GM18861 (cell line): ENCODE results near the gene SPATS2L.

Experiments
- ATAC-seq: cut with Tn5 transposase; IDR thresholded peaks from one replicate; pipeline ENCODE4 v1.9.1; 2021; ENCODE audit not compliant: unreplicated experiment

Gene SPATS2L, protein sequence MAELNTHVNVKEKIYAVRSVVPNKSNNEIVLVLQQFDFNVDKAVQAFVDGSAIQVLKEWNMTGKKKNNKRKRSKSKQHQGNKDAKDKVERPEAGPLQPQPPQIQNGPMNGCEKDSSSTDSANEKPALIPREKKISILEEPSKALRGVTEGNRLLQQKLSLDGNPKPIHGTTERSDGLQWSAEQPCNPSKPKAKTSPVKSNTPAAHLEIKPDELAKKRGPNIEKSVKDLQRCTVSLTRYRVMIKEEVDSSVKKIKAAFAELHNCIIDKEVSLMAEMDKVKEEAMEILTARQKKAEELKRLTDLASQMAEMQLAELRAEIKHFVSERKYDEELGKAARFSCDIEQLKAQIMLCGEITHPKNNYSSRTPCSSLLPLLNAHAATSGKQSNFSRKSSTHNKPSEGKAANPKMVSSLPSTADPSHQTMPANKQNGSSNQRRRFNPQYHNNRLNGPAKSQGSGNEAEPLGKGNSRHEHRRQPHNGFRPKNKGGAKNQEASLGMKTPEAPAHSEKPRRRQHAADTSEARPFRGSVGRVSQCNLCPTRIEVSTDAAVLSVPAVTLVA

GRCh38 chr2:200306196-200306930 is at the start of gene SPATS2L:
Gene SPATS2L, plus strand, starts transcription at chr2:200306693. Its CDS starts 82,552 bp downstream, at chr2:200389245.
- ATAC-seq: peak; percentile 35

- no peak for ATAC-seq
Measured at GRCh38 chr2:200257570-200257969, 48.9 kb upstream of the SPATS2L start.

- ATAC-seq: no peak
Measured at GRCh38 chr2:200258081-200258480, 48.4 kb upstream of the SPATS2L start.

- ATAC-seq: no peak
Measured at GRCh38 chr2:200258881-200259576, 47.5 kb upstream of the SPATS2L start.

- ATAC-seq: no peak
Measured at GRCh38 chr2:200259577-200259957, 46.9 kb upstream of the SPATS2L start.

DNA sequence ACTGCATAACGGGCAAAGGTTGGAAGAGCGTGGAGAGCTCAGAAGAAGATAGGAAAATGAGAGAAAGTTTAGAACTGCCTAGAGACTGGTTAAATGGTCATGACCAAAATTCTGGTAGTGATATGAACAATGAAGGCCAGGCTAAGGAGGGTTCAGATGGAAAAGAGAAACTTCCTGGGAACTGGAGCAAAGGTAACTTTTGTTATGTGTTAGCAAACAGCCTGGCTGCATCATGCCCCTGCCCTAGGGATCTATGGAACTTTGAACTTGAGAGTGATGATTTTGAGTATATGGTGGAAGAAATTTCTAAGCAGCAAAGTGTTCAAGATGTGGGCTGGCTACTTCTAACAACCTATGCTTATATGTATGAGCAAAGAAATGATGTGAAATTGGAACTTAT is 44.4 kb upstream of the SPATS2L start:
- ATAC-seq: no peak

GRCh38 chr2:200263279-200263678 is 43.2 kb upstream of the SPATS2L start:
- ATAC-seq: no peak

DNA sequence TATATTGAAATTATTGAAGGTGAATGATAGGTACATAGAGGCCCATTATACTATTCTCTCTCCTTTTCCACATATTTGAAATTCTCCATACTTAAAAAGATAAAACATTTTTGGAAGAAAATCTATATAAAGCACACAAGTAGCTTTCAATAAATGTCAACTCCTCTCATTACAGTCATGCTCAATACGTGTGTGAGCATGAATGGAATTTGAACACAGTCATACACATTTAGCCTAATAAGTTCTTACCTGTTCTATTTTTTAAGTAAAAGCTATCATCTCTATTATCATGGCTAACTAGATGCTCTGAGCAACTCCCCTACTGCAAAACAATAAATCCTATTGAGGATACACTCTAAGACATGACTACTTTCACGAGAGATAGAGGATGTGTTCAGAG is 41.9 kb upstream of the SPATS2L start:
- ATAC-seq: no peak

- no peak for ATAC-seq
Measured at GRCh38 chr2:200266406-200266805, 40.1 kb upstream of the SPATS2L start.

DNA sequence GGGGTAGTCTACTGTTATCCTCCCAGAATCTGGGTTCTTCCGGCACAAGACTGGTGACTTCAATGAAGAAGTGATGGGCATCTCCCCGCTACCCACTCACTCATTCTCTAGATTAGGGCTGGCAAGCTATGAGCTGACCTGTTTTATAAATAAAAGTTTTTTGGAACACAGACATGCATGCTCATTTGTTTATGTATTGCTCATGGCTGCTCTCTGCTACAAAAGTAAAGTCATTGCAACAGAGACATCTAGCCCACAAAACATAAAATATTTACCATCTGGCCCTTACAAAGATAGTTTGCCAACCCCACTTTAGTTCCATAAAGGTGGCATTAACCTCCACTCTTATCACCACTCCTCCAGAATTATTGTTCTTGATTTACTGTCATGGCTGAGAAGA is 39.1 kb upstream of the SPATS2L start:
- ATAC-seq: no peak

DNA sequence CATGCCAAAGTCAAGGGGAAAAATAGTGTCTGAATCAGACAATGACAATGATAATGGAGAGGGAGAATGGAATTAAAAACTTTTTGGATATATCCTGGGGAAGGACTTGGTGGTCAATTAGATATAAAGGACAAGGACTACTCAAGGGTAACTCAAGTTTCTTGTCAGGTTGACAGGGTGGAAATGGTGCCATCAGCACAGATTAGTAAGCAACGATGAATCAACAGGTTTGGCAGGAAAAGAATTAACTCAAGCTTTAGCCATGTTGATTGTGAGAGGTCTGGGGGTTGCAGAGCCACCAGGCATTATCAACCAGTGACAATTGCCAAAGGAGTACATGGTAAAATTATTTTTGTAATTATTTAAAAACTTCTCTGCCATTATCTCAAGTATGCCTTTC is 35.8 kb upstream of the SPATS2L start:
- ATAC-seq: no peak

- ATAC-seq: no peak
Measured at GRCh38 chr2:200272320-200272719, 34.2 kb upstream of the SPATS2L start.

DNA sequence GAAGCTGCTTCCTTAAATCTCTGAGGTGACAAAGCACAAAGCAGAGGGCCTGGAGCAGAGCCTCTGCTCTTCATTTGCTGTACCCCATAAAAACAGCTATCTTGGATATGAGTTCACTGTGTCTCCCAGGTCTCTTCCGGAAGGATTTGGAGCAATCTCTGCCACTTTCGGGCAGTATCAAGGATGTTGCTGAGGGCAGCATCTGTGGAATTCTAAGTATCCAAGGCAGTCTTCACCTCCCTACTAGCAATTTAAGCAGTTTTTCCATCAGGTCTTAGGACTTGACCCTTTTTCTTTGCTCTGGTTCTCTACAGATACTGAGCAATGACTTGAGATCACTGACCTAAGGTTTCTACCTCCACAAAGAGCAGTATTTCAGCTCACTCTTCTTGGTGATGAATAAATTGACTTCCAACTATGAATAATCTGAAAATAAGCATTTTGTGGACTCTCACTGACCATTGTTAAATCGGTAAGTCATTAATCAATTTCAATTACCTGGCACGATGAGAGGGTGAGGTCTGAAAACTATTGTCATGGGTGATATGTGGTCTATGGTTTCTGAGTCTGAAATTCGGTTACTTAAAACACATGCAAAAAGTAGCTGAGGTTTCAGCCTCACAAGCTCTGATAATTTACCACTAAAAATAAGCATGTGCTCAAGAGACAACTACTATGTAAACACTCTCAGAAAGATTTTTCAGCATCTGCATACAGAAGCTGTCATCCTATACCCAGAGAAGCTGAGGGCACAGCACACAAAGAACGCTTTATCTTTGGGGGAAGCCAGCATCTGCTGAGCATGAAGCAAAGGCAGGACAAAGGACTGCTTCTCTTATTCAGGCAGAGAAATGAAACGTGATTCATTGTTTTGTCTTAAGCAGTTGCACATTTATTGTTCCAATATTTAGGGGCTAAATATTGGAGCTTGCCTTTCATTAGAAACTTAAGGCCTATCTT is 32.1 kb upstream of the SPATS2L start:
- no peak for ATAC-seq

DNA sequence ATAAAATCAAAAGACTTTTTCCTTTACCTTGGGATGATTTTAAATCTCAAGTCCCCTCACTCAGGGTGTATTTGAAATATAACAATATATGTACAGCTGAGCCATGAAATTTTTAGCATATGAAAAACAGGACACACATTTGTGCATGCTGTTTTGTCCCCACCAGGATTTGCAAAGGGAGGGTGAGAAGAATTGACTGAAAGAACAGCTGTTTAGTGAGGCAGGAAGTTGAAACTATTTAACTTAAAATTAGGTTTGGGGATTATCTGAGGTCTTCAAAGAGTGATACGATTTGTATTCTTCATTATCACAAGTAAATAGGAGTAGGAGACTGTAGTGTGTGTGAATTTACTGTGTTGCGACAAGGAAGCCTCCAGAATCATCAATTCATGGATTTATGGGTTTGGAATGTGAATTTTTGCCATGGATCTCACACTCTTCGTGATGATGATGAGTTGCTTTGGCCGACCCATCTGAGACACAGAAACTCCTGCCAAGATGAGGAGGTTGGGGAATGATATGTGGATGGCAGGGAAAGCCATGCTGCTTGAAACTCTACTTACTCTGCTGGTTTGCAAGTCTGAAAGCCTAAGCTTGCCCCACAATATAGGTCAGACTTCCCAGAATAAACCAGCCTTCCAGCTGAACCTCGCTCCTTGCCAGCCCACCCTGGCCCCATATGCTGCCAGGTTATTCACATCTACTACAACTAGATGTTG is 31.0 kb upstream of the SPATS2L start:
- ATAC-seq: no peak

- no peak for ATAC-seq
Measured at GRCh38 chr2:200276472-200276871, 30.0 kb upstream of the SPATS2L start.

GRCh38 chr2:200278694-200279316 is 27.7 kb upstream of the SPATS2L start:
- ATAC-seq: no peak

- no peak for ATAC-seq
Measured at GRCh38 chr2:200279857-200280256, 26.6 kb upstream of the SPATS2L start.

DNA sequence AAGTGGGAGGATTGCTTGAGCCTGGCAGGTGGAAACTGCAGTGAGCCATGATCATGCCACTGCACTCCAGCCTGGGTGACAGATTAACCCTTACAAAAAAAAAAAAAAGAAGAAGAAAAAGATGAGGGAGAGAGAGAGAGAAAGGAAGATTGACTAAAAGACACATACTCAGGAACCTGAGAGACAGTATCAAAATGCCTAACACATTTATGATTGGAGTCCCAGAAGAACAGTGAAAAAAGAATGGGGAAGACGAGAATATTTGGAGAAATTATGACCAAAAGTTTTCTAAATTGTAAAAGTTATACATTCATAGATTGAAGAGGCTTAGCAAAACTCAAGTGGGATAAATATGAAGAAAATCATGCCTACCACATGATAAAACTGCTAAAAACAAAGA is 19.9 kb upstream of the SPATS2L start:
- ATAC-seq: no peak
